ENCODE data around the gene NUDT17.
A peak's percentile ranks its signal among the peaks of the same experiment; 100 is the strongest.

NUDT17 gene

GRCh38 chr1:145849356-145850160, 4.1 kb downstream of the NUDT17 start:
- no peak for DNase-seq

- no peak for DNase-seq
These were observed 10.1 kb downstream of the NUDT17 start for GRCh38 chr1:145855426-145855948.

GRCh38 chr1:145857170-145857569, 11.7 kb downstream of the NUDT17 start:
- no peak for DNase-seq

- DNase-seq: peak; percentile 28
These were observed 12.9 kb downstream of the NUDT17 start for GRCh38 chr1:145858238-145858900.

- DNase-seq: peak; percentile 92
These were observed 13.6 kb downstream of the NUDT17 start, which contains the start of gene PIAS3 for GRCh38 chr1:145858901-145859490. Gene PIAS3 (minus strand): TSS chr1:145859081. CDS start chr1:145858990, 91 bp downstream.

GRCh38 chr1:145859491-145860023, 14.1 kb downstream of the NUDT17 start:
- peak; percentile 84 for DNase-seq

GRCh38 chr1:145863282-145864018, 18.0 kb downstream of the NUDT17 start:
- DNase-seq: no peak

- DNase-seq: no peak
These were observed 22.8 kb downstream of the NUDT17 start for GRCh38 chr1:145868232-145868631.

GRCh38 chr1:145871994-145872924, 26.8 kb downstream of the NUDT17 start:
- DNase-seq: peak; percentile 56

GRCh38 chr1:145874646-145875045, 29.2 kb downstream of the NUDT17 start:
- no peak for DNase-seq

- no peak for DNase-seq
These were observed 32.6 kb downstream of the NUDT17 start for GRCh38 chr1:145877923-145878486.

- no peak for DNase-seq
These were observed 33.3 kb downstream of the NUDT17 start for GRCh38 chr1:145878724-145879123.

GRCh38 chr1:145879775-145880174, 34.3 kb downstream of the NUDT17 start:
- no peak for DNase-seq

GRCh38 chr1:145884675-145885074, 39.2 kb downstream of the NUDT17 start:
- no peak for DNase-seq

- peak; percentile 84 for DNase-seq
These were observed 40.4 kb downstream of the NUDT17 start, which contains the start of gene ANKRD35 for GRCh38 chr1:145885738-145886287. Gene ANKRD35 (minus strand): TSS chr1:145885866. CDS start chr1:145885758, 108 bp downstream.

- no peak for DNase-seq
These were observed 41.0 kb downstream of the NUDT17 start for GRCh38 chr1:145886390-145886789.

GRCh38 chr1:145886816-145887215, 41.4 kb downstream of the NUDT17 start:
- no peak for DNase-seq

- DNase-seq: no peak
These were observed 42.2 kb downstream of the NUDT17 start for GRCh38 chr1:145887631-145888030.

GRCh38 chr1:145889722-145890121, 44.3 kb downstream of the NUDT17 start:
- no peak for DNase-seq

GRCh38 chr1:145891143-145891542, 45.7 kb downstream of the NUDT17 start:
- DNase-seq: no peak

Measured in inflammatory macrophage treated with lipopolysaccharide for 4 hours (primary cell).